A549 (cell line): ENCODE data around the gene LIPT2. TPM values are rescaled to one million over a fixed set of nuclear protein-coding genes. Genes with fewer than 3 reads are reported as not detected.

Experiments
- ATAC-seq, 2 experiments: fragments of 200-7000 bp in 1 of 2; fragments of >200 bp in 1 of 2; cut with Nextera tagmentation in 1 of 2; cut with Tn5 transposase in 1 of 2; 3 replicates each; pipeline versions ENCODE4 v1.8.0 to v1.9.1; 2018 to 2020; ENCODE audit warnings: mild to moderate bottlenecking in 1 of 2, moderate library complexity in 1 of 2
- CTCF ChIA-PET: fragments of 300-600 bp; sonication (Branson Sonifier 250); formaldehyde crosslinking; extraction: SDS; loops from one replicate; lab custom pipeline; 2021; ENCODE audit warnings: antibody characterized with exemption, inconsistent platforms; lab: Yijun Ruan, JAX
- POLR2A ChIA-PET: fragments of 350-600 bp; formaldehyde crosslinking; extraction: SDS; loops from one replicate; lab custom pipeline; 2021; ENCODE audit warnings: antibody characterized with exemption, inconsistent platforms; lab: Yijun Ruan, JAX
- DNase-seq, 2 experiments: peaks; one replicate each; pipeline versions ENCODE4 v3.0.0 to v3.0.0-alpha.2; 2011 to 2016; ENCODE audit warnings: low read depth in 1 of 2, low spot score in 1 of 2
- FAIRE-seq: peaks from 2 replicates; lab custom pipeline; 2011; peaks lifted over from hg19 to GRCh38; lab: Jason Lieb, UNC
- H3K27ac ChIP-seq, 2 experiments: fragments of >200 bp; sonication (Bioruptor Twin); formaldehyde crosslinking; 3 replicates each; pipeline ENCODE4 v1.5.1; 2016 to 2017
- H3K4me1 ChIP-seq: fragments of >200 bp; sonication (Bioruptor Twin); formaldehyde crosslinking; 3 replicates; pipeline ENCODE4 v1.6.1; 2016
- H3K4me2 ChIP-seq: fragments of >200 bp; sonication (Bioruptor Twin); formaldehyde crosslinking; 3 replicates; pipeline ENCODE4 v1.6.1; 2016
- H3K4me3 ChIP-seq: fragments of >200 bp; sonication (Bioruptor Twin); formaldehyde crosslinking; 3 replicates; pipeline ENCODE4 v1.5.1; 2016
- H3K9me3 ChIP-seq: fragments of >200 bp; sonication (Bioruptor Twin); formaldehyde crosslinking; 3 replicates; pipeline ENCODE4 v1.6.1; 2016
- CBX2 ChIP-seq: fragments of 200-600 bp; sonication (generic); IDR thresholded peaks from 2 replicates; pipeline ENCODE4 v1.6.1; 2016; ENCODE audit warnings: low read depth, mild to moderate bottlenecking, borderline replicate concordance
- EHF ChIP-seq: fragments of 250-450 bp; sonication (Bioruptor Pico); IDR thresholded peaks from 2 replicates; pipeline ENCODE4 v1.5.0; 2020; ENCODE audit warnings: mild to moderate bottlenecking
- EHMT2 ChIP-seq: fragments of 200-600 bp; sonication (generic); IDR thresholded peaks from 2 replicates; pipeline ENCODE4 v1.6.1; 2016; ENCODE audit warnings: antibody characterized with exemption, low read depth, mild to moderate bottlenecking, moderate library complexity
- ESRRA ChIP-seq: fragments of 150-350 bp; IDR thresholded peaks from 2 replicates; pipeline ENCODE4 v1.6.1; 2014; ENCODE audit warnings: mild to moderate bottlenecking, low read length, borderline replicate concordance
- HDAC2 ChIP-seq: fragments of 200-600 bp; sonication (generic); IDR thresholded peaks from 2 replicates; pipeline ENCODE4 v1.6.1; 2016
- HOXA7 ChIP-seq: fragments of 250-450 bp; sonication (Bioruptor Pico); IDR thresholded peaks from 2 replicates; pipeline ENCODE4 v1.5.0; 2020; ENCODE audit warnings: mild to moderate bottlenecking, moderate library complexity
- JUNB ChIP-seq: fragments of >200 bp; sonication (Bioruptor Twin); formaldehyde crosslinking; IDR thresholded peaks from 2 replicates; pipeline ENCODE4 v1.6.1; 2016
- KDM1A ChIP-seq: fragments of 200-600 bp; sonication (generic); IDR thresholded peaks from 2 replicates; pipeline ENCODE4 v1.6.1; 2016; ENCODE audit warnings: low read depth, mild to moderate bottlenecking
- NFE2L2 ChIP-seq: fragments of 150-350 bp; conservative IDR thresholded peaks from 2 replicates; pipeline ENCODE4 v1.6.1; 2014; ENCODE audit warnings: low read length
- POLR2A ChIP-seq: IDR thresholded peaks from 2 replicates; pipeline ENCODE4 v1.6.1; 2012; ENCODE audit warnings: mild to moderate bottlenecking, low read length
- RAD21 ChIP-seq, 2 experiments: fragments of >200 bp in 1 of 2; sonication (Bioruptor Twin) in 1 of 2; formaldehyde crosslinking in 1 of 2; IDR thresholded peaks in 1 of 2; conservative IDR thresholded peaks in 1 of 2; 2 replicates in 1 of 2; 3 replicates in 1 of 2; pipeline ENCODE4 v1.6.1; 2012 to 2018; ENCODE audit warnings: inconsistent platforms in 1 of 2
- WGBS: methylation state at CpG from one replicate; pipeline ENCODE4 v1.1.6; 2017; ENCODE audit errors: missing lambda C conversion rate; 5-methylcytosine and 5-hydroxymethylcytosine counted together
- polyA plus RNA-seq, 4 experiments: library from polyadenylated mRNA; depleted of rRNA in 3 of 4; stranded (reverse); fragments of >200 nt; fragmentation: RNase III in 1 of 4; extraction: RNeasy Plus Mini Kit Qiagen cat#74134 plus additional on column Dnase treatment in 1 of 4; gene quantifications; 2 replicates in 3 of 4; 3 replicates in 1 of 4; pipeline ENCODE4 v1.2.3, GENCODE V29; 2011 to 2017
- TF ChIP-seq, protein P1 (sequence below): fragments of 200-600 bp; sonication (generic); IDR thresholded peaks from 2 replicates; pipeline ENCODE4 v1.6.1; 2016; ENCODE audit warnings: antibody characterized with exemption, mild to moderate bottlenecking, moderate library complexity
- TF ChIP-seq, protein P2 (sequence below): IDR thresholded peaks from 2 replicates; pipeline ENCODE4 v1.6.1; 2012
- TF ChIP-seq, protein P3 (sequence below): fragments of 150-350 bp; IDR thresholded peaks from 2 replicates; pipeline ENCODE4 v1.6.1; 2014; ENCODE audit warnings: low read depth, mild to moderate bottlenecking, low read length
- TF ChIP-seq, protein P4 (sequence below): fragments of 250-450 bp; sonication (Bioruptor Pico); IDR thresholded peaks from 2 replicates; pipeline ENCODE4 v1.5.0; 2020; ENCODE audit warnings: low read depth, mild to moderate bottlenecking, moderate library complexity

Gene LIPT2
- polyA plus RNA-seq, 2 of the 4 experiments (the other 2 are of a cell fraction): 4.8 to 9.8 TPM

DNA sequence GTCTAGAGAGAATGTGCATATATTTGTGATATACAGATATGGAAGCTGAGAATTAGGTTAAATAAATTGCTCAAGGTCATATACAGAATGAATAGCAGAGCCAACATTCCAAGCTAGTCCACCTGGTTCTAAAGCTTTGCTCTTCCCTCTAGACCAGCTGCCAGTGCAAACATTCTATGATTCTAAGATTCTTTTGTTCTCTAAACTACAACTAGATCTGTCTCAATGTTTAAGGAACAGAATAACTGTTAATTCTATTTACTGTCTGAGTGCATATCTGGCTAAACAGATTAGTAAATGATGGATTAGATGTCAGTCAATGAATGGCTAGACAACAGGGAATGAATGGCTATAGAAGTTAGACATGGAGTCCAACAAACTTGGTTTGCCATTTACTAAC is 45.8 kb downstream of the LIPT2 start (continued):
- no peak for TF ChIP-seq EHMT2
- no peak for TF ChIP-seq RAD21 (conservative IDR thresholded peaks at IDR 0.05 in 1 of 2, IDR thresholded peaks at IDR 0.05 in 1 of 2)
- TF ChIP-seq EHF (CRISPR knock-in tag): no peak
- TF ChIP-seq, protein P1, sequence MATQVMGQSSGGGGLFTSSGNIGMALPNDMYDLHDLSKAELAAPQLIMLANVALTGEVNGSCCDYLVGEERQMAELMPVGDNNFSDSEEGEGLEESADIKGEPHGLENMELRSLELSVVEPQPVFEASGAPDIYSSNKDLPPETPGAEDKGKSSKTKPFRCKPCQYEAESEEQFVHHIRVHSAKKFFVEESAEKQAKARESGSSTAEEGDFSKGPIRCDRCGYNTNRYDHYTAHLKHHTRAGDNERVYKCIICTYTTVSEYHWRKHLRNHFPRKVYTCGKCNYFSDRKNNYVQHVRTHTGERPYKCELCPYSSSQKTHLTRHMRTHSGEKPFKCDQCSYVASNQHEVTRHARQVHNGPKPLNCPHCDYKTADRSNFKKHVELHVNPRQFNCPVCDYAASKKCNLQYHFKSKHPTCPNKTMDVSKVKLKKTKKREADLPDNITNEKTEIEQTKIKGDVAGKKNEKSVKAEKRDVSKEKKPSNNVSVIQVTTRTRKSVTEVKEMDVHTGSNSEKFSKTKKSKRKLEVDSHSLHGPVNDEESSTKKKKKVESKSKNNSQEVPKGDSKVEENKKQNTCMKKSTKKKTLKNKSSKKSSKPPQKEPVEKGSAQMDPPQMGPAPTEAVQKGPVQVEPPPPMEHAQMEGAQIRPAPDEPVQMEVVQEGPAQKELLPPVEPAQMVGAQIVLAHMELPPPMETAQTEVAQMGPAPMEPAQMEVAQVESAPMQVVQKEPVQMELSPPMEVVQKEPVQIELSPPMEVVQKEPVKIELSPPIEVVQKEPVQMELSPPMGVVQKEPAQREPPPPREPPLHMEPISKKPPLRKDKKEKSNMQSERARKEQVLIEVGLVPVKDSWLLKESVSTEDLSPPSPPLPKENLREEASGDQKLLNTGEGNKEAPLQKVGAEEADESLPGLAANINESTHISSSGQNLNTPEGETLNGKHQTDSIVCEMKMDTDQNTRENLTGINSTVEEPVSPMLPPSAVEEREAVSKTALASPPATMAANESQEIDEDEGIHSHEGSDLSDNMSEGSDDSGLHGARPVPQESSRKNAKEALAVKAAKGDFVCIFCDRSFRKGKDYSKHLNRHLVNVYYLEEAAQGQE: no peak
- TF ChIP-seq POLR2A: no peak
- no peak for TF ChIP-seq KDM1A
- no peak for TF ChIP-seq JUNB

DNA sequence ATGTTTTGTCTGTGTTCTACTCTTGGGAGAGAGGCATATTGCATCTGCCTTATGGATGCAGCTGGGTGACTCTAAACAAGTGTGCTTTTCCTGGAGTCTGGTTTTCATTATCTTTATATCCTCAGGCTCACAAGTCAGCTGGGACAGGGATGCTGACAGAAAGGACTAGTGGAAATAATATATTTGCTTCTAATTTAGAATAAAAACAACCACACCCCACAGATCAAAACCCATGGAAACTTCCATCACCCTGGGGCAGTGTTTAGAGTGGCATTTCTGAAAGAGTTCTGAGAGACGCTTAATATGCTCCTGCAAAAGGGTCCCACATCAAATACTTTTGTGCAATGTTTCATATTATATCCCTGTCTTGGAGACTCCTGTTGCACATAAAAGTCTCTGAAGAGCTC is 47.0 kb downstream of the LIPT2 start:
- ATAC-seq (no peak), DNase-seq (no peak), FAIRE-seq (no peak)
- ChIA-PET CTCF (interaction anchor here (0.8 to 19.2 kb wide), 8 partner anchors 8 to 356 kb away, joined by 3 to 387 read pairs (median 5); partner anchors contain the start of gene PGM2L1), POLR2A (no interaction called here)
- Histone ChIP-seq H3K9me3 (no peaks in the 10 kb centered on the region), H3K4me2 (no peak overlapping the region), H3K27ac (peak overlapping the region; percentile 6 to 16; a peak in 1 of 6 replicates), H3K4me3 (no peak overlapping the region), H3K4me1 (peaks cover 32% of the 10 kb centered on the region)
- no peak for TF ChIP-seq CBX2
- WGBS: 96% methylated on average over 1 of the region's 1 CpG

DNA sequence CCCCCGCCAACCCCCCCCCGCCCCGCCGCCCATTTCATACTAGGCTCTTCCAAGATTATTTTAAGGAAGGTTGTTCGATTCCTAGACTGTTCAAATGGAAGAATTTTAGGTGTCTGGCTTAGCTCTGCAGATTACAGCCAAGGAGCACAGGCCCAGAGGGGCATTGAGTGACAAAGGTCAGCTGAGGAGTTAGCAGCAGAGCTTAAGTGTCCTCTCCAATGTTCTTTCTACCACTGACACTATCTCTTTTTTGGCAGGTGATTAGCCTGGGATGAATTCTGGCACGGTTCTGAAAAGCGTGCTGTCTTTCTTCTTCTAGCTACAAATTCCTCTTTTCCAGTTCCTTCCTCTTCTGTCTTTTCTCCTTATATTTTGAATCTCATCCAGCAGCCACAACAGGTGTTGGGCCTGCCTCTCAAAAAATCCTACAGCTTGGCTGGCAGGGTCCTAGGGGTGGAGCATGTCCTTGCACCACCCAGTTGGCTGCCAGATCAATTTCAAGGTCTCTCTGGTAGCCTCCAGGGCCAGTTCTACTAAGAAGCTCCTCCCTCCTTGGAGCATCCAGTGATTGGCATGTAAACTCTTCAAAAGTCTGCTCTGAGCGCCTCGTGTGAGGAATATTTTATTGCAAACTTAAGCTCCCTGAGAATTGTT is 49.2 kb downstream of the LIPT2 start:
- peaks cover 11% of the 10 kb centered on the region; the same call in 1 of the 3 replicates for H3K9me3 ChIP-seq
- FAIRE-seq (no peak), ATAC-seq (no peak), DNase-seq (no peak)
- peaks cover 28% of the 10 kb centered on the region for H3K4me1 ChIP-seq
- no peak overlapping the region for H3K4me3 ChIP-seq
- TF ChIP-seq ESRRA (no peak), HDAC2 (no peak), EHMT2 (no peak), HOXA7 (CRISPR knock-in tag) (no peak), NFE2L2 (no peak), KDM1A (no peak), RAD21 (conservative IDR thresholded peaks at IDR 0.05 in 1 of 2, IDR thresholded peaks at IDR 0.05 in 1 of 2) (no peak)
- TF ChIP-seq, protein P1: no peak
- TF ChIP-seq, protein P2, sequence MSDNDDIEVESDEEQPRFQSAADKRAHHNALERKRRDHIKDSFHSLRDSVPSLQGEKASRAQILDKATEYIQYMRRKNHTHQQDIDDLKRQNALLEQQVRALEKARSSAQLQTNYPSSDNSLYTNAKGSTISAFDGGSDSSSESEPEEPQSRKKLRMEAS: no peak
- TF ChIP-seq, protein P3, sequence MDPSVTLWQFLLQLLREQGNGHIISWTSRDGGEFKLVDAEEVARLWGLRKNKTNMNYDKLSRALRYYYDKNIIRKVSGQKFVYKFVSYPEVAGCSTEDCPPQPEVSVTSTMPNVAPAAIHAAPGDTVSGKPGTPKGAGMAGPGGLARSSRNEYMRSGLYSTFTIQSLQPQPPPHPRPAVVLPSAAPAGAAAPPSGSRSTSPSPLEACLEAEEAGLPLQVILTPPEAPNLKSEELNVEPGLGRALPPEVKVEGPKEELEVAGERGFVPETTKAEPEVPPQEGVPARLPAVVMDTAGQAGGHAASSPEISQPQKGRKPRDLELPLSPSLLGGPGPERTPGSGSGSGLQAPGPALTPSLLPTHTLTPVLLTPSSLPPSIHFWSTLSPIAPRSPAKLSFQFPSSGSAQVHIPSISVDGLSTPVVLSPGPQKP: no peak
- TF ChIP-seq, protein P4, sequence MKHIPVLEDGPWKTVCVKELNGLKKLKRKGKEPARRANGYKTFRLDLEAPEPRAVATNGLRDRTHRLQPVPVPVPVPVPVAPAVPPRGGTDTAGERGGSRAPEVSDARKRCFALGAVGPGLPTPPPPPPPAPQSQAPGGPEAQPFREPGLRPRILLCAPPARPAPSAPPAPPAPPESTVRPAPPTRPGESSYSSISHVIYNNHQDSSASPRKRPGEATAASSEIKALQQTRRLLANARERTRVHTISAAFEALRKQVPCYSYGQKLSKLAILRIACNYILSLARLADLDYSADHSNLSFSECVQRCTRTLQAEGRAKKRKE: no peak
- H3K4me2 ChIP-seq: no peak overlapping the region
- H3K27ac ChIP-seq: peak overlapping the region; percentile 0 to 71; a peak in 3 of 6 replicates
- 79% methylated on average over 5 of the region's 9 CpGs for WGBS
- CTCF ChIA-PET: interaction anchor here (0.8 to 19.2 kb wide), 18 partner anchors 9 to 482 kb away, joined by 3 to 331 read pairs (median 4); partner anchors contain the start of genes C2CD3, LIPT2, PGM2L1 and PPME1
- POLR2A ChIA-PET: interaction anchor here (0.6 kb wide), 1 partner anchor 126 kb away, joined by 7 read pairs; no protein-coding TSS in a partner anchor
